Adipocyte (in vitro differentiated cells): ENCODE measurements around the gene GATA2.

Experiments used
- DNase-seq: peaks from one replicate; pipeline ENCODE4 v3.0.0-alpha.2; 2015; ENCODE audit warnings: low read depth
- H3K27me3 ChIP-seq: replicated peaks from 2 replicates; pipeline ENCODE4 v1.7.0; 2013; ENCODE audit warnings: mild to moderate bottlenecking, low read length, moderate library complexity; ENCODE audit not compliant: control insufficient read depth, insufficient read depth
- H3K36me3 ChIP-seq: 2 replicates; pipeline ENCODE4 v1.7.0; 2013; ENCODE audit warnings: low read length, mild to moderate bottlenecking, moderate library complexity; ENCODE audit not compliant: control insufficient read depth, insufficient read depth, severe bottlenecking
- H3K4me1 ChIP-seq: 2 replicates; pipeline ENCODE4 v1.7.0; 2013; ENCODE audit warnings: mild to moderate bottlenecking, low read length, moderate library complexity; ENCODE audit not compliant: control insufficient read depth, insufficient read depth
- H3K4me3 ChIP-seq: 2 replicates; pipeline ENCODE4 v1.7.0; 2013; ENCODE audit warnings: mild to moderate bottlenecking, low read length, moderate library complexity
- H3K9ac ChIP-seq: 2 replicates; pipeline ENCODE4 v1.7.0; 2013; ENCODE audit warnings: mild to moderate bottlenecking, low read length, moderate library complexity
- H3K9me3 ChIP-seq: 2 replicates; pipeline ENCODE4 v1.7.0; 2013; ENCODE audit warnings: mild to moderate bottlenecking, low read length, moderate library complexity; ENCODE audit not compliant: control insufficient read depth

The GATA2 gene

GRCh38 chr3:128452120-128452519, 40.9 kb downstream of the GATA2 start:
- Histone ChIP-seq H3K9me3 (no peaks in the 10 kb centered on the region), H3K4me1 (no peaks in the 10 kb centered on the region), H3K27me3 (peaks cover 77% of the 10 kb centered on the region)

GRCh38 chr3:128449111-128449638, 43.8 kb downstream of the GATA2 start:
- Histone ChIP-seq H3K36me3 (no peaks in the 10 kb centered on the region), H3K4me1 (no peaks in the 10 kb centered on the region), H3K9ac (no peak overlapping the region), H3K9me3 (no peaks in the 10 kb centered on the region), H3K4me3 (no peak overlapping the region), H3K27me3 (peaks cover 56% of the 10 kb centered on the region)
- no peak for DNase-seq

More at GRCh38 chr3:128452120-128452519, 40.9 kb downstream of the GATA2 start:
- no peaks in the 10 kb centered on the region for H3K36me3 ChIP-seq
- no peak for DNase-seq
- H3K9ac ChIP-seq, result no peak overlapping the region
- H3K4me3 ChIP-seq, result no peak overlapping the region

DNA sequence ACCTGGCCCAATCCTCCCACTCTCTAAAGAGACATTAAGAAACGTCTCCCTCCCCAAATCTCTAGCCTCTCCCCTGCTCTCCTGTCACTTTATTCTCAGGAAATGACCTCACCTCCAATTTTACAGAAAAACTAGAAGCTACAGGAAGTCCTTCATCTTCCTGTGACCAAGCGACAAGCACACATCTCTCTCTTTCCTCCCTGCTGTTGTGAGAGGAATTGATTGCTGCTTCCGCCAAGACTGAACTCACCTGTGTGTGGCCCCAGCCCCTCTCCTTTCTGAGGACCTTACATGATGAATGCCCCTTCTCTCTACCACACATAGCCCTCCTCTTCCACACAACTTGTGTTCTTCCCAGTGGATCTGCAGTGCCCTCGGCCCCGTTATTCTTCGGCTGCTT, 44.5 kb downstream of the GATA2 start:
- no peaks in the 10 kb centered on the region for H3K36me3 ChIP-seq
- H3K4me1 ChIP-seq, result no peaks in the 10 kb centered on the region
- no peaks in the 10 kb centered on the region for H3K9me3 ChIP-seq
- H3K4me3 ChIP-seq, result no peak overlapping the region
- DNase-seq, result no peak
- H3K27me3 ChIP-seq, result peaks cover 52% of the 10 kb centered on the region
- no peak overlapping the region for H3K9ac ChIP-seq

DNA sequence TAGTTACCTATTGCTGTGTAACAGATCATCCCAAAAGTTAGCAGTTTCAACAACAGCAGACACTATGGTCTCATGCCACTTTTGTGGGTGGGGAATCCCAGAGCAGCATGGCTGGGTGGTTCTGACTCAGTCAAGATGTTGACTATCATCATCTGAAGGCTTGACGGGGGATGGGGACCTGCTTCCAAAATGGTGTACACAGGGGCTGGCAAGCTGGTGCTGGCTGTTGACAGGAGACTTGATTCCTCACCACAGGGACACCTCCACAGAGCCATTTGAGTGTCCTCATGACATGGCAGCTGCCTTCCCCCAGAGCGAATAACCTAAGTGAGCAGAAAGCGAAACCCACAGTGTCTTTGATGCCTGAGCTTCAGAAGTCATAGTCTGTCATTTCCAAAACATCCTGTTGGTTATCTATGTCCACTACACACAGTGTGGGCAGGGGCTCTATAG, 45.4 kb downstream of the GATA2 start:
- H3K4me3 ChIP-seq, result no peak overlapping the region
- no peaks in the 10 kb centered on the region for H3K9me3 ChIP-seq
- H3K4me1 ChIP-seq, result no peaks in the 10 kb centered on the region
- peaks cover 55% of the 10 kb centered on the region for H3K27me3 ChIP-seq
- DNase-seq, result no peak
- H3K9ac ChIP-seq, result no peak overlapping the region
- H3K36me3 ChIP-seq, result no peaks in the 10 kb centered on the region

DNA sequence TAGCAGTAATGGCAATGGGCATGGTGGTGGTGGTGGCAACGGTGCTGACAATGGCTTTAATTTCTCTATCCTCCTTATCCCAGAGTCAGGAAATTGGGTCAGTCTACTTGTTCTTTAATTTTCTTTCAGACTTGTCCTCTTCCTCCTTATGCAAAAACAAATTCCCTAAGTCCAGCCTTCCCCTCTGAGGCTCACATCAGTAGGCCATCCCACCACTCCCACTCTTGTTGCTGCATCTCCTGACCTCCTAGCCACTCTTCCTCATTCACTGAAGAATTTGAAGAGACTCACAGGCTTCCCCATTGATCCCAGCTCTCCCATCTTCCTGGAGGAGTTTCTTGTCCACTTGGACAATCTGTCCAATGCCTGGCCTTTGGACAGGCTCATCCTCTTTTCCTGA, 46.2 kb downstream of the GATA2 start:
- no peak overlapping the region for H3K4me3 ChIP-seq
- no peaks in the 10 kb centered on the region for H3K4me1 ChIP-seq
- H3K36me3 ChIP-seq, result no peaks in the 10 kb centered on the region
- no peaks in the 10 kb centered on the region for H3K9me3 ChIP-seq
- peaks cover 54% of the 10 kb centered on the region for H3K27me3 ChIP-seq
- DNase-seq, result no peak
- H3K9ac ChIP-seq, result no peak overlapping the region

DNA sequence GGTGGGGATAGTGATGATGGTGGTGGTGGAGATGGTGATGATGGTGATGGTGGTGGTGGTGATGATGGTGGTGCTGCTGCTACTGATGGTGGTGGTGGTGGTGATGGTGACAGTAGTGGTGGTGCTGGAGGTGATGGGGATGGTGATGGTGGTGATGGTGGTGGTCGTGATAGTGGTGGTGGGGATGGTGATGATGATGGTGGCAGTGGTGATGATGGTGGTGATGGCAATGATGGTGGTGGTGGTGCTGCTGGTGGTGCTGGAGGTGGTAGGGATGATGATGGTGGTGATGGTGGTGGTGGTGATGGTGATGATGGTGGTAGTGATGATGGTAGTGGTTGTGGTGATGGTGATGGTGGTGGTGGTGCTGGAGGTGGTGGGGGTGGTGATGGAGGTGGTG, 47.6 kb downstream of the GATA2 start:
- peaks cover 50% of the 10 kb centered on the region for H3K27me3 ChIP-seq
- no peaks in the 10 kb centered on the region for H3K4me1 ChIP-seq
- no peak for DNase-seq
- H3K36me3 ChIP-seq, result no peaks in the 10 kb centered on the region
- no peaks in the 10 kb centered on the region for H3K9me3 ChIP-seq
- H3K4me3 ChIP-seq, result no peak overlapping the region
- H3K9ac ChIP-seq, result no peak overlapping the region

- no peaks in the 10 kb centered on the region for H3K36me3 ChIP-seq
- no peaks in the 10 kb centered on the region for H3K9me3 ChIP-seq
- H3K27me3 ChIP-seq, result peaks cover 55% of the 10 kb centered on the region
- no peaks in the 10 kb centered on the region for H3K4me1 ChIP-seq
- no peak overlapping the region for H3K9ac ChIP-seq
- H3K4me3 ChIP-seq, result no peak overlapping the region
- DNase-seq, result no peak
These were observed 49.2 kb downstream of the GATA2 start for GRCh38 chr3:128443771-128444170.

DNA sequence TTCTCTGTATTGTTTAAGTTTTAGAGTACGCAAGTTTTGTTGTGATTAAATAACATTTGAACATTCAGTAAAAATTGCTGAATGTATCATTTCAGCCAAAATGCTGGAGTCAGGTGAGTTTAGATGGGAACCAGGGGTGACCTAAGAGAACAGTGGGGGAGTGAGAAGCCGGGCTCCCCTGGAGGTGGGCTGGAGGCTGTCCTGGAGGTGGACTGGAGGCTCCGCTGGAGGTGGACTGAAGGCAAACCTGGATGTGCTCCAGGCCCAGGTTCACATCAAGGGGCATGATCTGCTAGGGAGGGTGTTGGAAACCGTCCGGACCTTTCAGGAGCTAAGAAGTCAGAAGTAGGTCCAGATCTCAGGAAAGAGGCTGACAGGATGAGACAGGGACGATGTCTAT, 50.1 kb downstream of the GATA2 start:
- Histone ChIP-seq H3K9me3 (no peaks in the 10 kb centered on the region), H3K9ac (no peak overlapping the region), H3K4me3 (no peak overlapping the region), H3K27me3 (peaks cover 55% of the 10 kb centered on the region), H3K36me3 (no peaks in the 10 kb centered on the region), H3K4me1 (no peaks in the 10 kb centered on the region)
- no peak for DNase-seq

GRCh38 chr3:128442070-128442469, 50.9 kb downstream of the GATA2 start:
- DNase-seq, result no peak
- Histone ChIP-seq H3K27me3 (peaks cover 49% of the 10 kb centered on the region), H3K9me3 (no peaks in the 10 kb centered on the region), H3K4me3 (no peak overlapping the region), H3K9ac (no peak overlapping the region), H3K36me3 (no peaks in the 10 kb centered on the region), H3K4me1 (no peaks in the 10 kb centered on the region)

- Histone ChIP-seq H3K36me3 (no peaks in the 10 kb centered on the region), H3K9me3 (no peaks in the 10 kb centered on the region), H3K9ac (no peak overlapping the region), H3K27me3 (peaks cover 47% of the 10 kb centered on the region), H3K4me3 (no peak overlapping the region), H3K4me1 (no peaks in the 10 kb centered on the region)
- peak; percentile 70 for DNase-seq
These were observed 53.8 kb downstream of the GATA2 start for GRCh38 chr3:128439226-128439625.

DNA sequence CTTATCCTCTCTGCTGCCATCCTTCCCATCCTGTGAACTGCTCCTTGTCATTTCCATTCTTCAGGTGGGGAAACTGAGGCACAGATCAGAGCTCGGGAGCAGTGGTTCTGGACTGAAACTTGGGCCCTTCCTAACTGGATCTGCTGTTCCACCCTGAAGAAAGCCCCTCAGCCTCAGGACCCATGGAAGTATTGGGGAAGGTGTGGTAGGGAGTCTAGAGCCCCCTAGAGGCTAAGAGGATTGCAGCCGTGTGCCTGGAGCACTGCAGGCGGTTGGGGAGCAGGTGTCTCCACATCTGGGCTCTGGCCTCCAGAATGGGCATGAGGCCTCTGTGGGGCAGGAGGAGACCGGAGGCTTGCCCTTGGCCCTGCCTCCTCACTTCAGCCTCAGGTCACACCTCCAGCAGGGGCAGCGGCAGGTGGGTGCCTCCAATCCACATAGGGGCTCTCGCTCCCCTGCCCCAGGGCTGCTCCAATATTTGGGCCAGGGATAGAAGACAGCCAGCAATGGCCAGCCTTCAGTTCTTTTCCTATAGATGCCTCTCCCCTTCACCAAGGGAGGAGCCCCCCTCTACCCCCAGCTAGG, 54.4 kb downstream of the GATA2 start:
- H3K9me3 ChIP-seq, result no peaks in the 10 kb centered on the region
- no peak overlapping the region for H3K4me3 ChIP-seq
- H3K4me1 ChIP-seq, result no peaks in the 10 kb centered on the region
- H3K9ac ChIP-seq, result no peak overlapping the region
- H3K27me3 ChIP-seq, result peaks cover 52% of the 10 kb centered on the region
- no peaks in the 10 kb centered on the region for H3K36me3 ChIP-seq
- no peak for DNase-seq

DNA sequence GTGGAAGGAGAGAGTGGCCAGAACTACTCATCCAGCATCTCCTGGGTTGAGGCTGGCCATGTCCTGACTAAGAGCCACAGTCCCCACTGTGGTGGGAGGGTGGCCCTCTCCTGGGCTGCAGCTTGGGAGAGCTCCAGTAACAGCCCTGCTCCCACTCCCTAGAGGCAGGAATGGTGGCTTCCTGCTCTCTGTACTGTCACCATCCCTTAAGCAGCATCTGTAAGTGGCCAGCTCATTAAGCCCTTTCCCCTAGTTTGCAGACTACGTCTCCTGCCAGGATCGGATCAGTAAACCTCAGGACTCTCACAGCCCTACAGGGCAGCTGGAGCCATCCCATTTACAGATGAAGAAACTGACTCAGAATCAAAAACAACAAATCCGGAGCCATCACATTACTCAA, 56.8 kb downstream of the GATA2 start:
- Histone ChIP-seq H3K9ac (no peak overlapping the region), H3K4me1 (peaks cover 3% of the 10 kb centered on the region), H3K9me3 (no peaks in the 10 kb centered on the region), H3K4me3 (no peak overlapping the region), H3K27me3 (peaks cover 53% of the 10 kb centered on the region), H3K36me3 (no peaks in the 10 kb centered on the region)
- no peak for DNase-seq
